ENCODE measurements around the gene CAPZB.

The CAPZB gene

GRCh38 chr1:19467199-19468187 is 17.8 kb downstream of the CAPZB start:
- DNase-seq: no peak

DNA sequence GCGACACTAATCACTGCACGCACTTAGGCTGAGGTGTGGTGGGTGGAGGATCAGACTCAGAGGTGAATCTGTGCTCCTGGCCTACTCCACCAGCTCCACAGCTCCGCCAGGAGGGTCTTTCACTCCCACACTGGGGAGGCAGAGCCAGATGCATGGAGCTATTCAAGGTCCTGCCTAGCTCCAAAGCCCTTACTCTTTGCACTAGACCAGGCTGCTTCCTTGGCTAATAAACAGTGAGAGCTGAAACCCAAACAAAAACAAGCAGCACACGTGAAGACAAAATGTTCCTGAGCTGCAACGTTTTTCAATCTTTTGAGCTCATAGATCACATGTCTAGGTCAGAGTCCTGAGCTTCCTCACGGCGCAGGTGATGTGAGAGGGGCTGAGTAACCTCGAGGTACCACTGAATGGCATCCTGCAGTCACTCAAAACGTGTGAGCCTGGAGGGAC is 19.2 kb downstream of the CAPZB start:
- DNase-seq: no peak

GRCh38 chr1:19465650-19466049 is 19.7 kb downstream of the CAPZB start:
- no peak for DNase-seq

DNA sequence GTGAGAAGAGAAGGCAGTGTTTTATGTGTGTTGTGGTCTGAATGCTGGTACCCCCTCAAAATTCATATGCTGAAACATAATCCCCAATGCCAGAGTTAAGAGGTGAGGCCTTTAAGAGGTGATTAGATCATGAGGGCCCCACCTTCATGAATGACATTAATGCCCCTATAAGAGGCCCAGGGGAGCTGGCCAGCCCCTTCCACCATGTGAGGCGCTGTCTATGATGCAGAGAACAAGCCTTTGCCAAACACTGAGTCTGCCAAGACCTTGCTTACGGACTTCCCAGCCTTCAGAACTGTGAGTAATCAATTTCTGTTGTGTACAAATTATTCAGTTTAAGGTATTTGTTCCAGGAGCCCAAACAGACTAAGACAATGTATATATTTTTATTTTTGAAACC is 20.2 kb downstream of the CAPZB start:
- DNase-seq: no peak

GRCh38 chr1:19464696-19465095 is 20.6 kb downstream of the CAPZB start:
- DNase-seq: no peak

DNA sequence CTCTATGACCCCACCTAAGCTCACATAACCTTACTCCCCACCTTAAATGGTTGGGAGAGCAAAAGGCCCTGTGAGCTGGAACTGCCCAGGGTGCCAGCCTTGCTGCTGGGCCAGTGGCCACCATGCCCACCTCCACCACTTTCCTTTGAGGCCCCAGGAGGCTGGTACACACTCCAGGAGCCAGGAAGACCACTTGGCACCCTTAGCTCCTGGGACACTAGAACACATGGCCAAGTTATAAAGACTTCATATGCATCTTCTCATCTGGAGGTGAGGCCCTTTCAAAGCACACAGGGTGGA is 21.9 kb downstream of the CAPZB start:
- DNase-seq: no peak

DNA sequence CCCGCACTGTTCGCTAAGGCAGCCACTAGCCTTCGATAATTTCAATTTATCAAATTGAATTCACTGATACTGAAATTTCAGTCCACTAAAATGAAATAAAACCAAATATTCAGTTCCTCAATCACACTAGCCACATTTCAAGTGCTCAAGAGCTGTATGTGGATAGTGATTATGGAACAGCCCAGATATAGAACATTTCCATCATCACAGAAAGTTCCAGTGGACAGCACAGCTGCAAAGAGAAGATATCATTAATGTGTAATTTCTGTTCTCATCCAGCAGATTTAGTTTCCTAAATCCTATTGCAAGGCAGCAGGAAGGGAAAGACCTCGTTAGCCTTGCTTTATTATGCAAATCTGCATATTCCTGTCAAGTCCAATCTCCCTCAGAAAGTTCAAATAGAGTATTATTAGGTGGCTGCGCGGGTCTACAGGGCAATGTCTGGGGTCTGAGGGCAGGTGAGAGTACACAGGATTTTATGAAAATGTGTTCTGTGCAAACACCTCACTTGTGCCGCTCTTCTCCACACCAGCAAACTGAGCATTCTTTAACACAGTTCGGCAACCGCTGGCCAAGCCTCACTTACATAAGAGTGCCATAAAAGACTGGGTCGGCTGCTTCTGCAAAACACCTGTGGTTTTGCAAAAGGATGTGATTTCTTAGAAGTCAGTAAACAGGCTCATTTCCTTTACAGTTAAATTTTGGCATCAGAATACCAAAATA is 22.4 kb downstream of the CAPZB start:
- DNase-seq: no peak

DNA sequence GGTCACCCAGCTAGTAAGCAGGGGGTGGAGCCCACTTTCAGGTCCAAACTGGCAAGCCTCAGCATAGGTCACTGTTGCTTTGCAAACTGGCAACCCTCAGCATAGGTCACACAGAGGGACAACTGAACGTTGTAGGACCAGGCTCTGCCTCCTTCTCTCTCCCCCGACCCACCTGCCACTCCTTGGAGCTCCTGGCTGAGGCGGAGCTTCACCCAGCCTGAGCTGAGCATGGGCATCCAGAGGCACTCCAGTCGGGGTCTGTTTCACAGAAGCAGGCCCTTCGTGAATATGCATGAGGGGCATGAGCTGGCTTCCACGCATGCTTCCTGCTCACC is 24.2 kb downstream of the CAPZB start:
- DNase-seq: no peak

GRCh38 chr1:19460535-19461219 is 24.7 kb downstream of the CAPZB start:
- no peak for DNase-seq

DNA sequence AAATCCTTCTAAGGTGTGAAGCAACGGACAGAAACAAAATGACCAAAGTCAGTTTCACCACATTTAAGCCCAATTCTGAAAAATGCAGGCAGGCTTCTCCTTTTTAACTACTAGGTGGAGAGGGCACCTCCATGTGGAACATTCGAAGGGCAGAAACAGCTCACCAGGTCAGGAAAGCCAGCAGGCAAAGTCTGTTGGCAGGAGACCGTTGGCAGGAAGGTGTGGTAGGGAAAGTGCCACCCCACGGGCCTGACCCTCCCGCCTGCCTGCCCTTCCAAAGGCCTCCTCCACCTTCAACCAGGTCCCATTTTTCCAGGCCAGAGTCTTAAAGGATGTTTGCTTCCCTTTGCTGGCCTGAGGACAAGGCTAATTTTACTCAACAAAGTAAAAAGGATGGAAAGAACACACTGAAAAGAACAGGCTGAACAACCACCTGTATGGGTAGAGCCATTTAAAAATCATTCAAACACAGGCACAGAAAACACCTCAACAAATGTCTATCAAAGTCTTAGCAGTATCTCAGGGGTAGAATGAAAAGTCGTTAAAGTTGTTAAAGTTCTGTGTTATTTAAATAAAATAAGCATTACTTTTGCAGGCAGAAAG is 26.4 kb downstream of the CAPZB start:
- no peak for DNase-seq

GRCh38 chr1:19457607-19458006 is 27.7 kb downstream of the CAPZB start:
- no peak for DNase-seq

DNA sequence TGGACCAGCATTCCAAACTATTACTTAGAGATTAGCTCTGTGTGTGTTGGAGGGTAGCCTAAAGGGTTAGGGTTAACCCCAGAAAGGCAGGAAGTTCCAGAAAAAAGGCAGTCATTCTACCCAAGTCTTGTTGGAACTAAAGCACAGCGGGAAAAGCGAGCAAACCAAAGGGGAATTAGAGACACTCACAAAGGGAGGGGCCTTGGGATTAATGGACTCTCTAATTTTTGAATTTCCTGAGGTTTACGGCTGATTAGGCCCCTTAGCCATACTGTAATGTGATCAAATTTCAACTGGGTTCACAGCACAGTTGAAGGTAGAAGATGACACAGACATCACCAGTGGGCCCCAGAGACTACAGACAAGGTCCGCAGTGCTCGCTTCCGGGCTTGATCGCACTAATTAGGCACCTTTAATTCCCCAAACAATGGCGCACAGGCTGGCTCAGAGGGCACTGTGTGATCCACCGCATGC is 28.3 kb downstream of the CAPZB start:
- no peak for DNase-seq

- DNase-seq: no peak
Observed at GRCh38 chr1:19455353-19455752, 30.0 kb downstream of the CAPZB start.

- DNase-seq: no peak
Observed at GRCh38 chr1:19454265-19455146, 30.8 kb downstream of the CAPZB start.

GRCh38 chr1:19453741-19454201 is 31.6 kb downstream of the CAPZB start:
- DNase-seq: no peak

DNA sequence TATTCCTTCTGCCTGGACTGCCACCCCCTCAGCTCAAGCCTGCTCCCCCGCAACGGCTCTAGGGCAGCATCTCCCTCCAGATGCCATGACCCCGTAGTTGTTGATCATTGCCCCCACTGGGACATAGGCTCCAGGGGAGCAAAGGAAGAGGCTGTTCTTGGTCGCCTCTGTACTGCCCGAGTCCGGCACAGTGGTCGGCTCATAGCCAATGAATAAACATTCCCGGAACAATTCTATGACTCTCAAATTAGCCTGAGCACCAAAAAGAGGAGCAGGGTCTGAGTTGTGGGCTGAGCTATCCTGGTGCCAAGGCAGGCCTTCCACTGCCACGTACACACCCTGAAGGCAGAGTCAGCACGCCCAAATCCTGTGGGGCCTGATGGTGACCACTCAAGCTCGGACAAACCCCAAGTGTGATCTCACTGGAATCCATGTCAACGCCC is 33.1 kb downstream of the CAPZB start:
- DNase-seq: no peak

GRCh38 chr1:19450811-19451515 is 34.4 kb downstream of the CAPZB start:
- DNase-seq: peak; percentile 90

DNA sequence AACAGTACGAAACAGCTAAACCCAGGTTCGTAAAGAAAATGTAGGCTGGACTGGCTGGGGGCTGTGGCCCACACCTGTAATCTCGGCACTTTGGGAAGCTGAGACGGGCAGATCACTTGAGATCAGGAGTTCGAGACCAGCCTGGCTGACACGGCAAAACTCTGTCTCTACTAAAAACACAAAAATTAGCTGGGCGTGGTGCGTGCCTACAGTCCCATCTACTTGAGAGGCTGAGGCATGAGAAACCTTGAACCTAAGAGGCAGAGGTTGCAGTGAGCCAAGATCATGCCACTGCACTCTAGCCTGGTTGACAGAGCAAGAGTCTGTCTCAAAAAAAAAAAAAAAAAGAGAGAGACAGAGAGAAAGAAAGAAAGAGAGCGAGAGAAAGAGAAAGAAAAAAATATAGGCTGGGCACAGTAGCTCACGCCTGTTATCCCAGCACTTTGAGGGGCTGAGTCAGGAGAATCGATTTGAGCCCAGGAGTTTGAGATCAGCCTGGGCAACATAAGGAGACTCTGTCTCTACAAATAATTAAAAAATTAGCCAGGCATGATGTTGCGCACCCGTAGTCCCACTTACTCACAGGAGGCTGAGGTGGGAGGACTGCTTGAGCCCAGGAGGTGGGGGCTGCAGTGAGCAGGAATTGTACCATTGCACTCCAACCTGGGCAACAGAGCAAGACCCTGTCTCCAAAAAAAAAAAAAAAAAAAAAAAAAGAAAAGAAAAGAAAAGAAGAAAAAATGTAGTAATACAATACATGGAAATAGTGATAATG is 35.7 kb downstream of the CAPZB start:
- no peak for DNase-seq

DNA sequence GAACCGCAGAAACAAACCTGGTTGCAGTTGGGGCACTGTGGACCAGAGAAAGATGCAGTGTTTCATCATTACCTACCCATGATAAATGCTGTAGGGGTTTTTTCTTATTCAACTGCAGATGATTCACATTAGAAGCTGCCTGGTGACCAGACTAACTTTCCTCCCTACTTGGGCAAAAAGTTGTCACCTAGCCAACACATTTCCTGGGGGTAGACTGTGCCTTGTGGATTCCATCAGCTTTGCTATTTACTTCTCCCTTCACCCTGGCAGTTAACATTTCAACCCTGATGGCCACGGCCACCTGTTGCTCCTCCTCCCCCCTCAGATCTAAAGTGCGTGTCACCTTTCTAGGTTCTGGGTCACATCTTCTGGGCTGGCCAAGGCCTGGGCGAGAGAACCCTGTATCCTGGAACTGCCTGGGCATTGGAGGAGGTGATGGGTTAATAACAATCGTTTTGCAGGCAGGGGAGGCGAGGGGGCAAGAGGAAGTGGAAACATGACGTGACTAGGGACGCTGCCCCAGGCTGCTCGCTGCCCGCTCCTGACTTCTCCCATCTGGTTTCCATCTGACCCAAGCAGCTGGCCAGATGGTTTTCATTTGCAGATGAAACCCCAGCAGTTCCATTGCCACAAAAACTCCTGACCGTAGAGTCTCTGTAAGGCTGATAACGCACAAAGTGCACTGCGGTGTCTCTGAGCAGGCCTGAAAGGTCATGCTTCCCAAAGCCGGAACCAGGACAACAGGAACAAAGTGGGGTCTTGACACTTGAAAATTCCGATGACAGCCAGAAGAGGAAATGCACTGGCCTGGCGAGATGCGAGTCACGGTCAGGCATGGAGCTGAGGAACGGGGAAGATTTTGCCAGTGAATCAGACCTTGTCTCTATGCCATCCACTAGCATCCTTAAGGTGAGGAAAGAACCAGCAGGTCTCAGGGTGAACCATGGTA is 36.6 kb downstream of the CAPZB start:
- DNase-seq: peak; percentile 90

Measured in amniotic stem cell (primary cell).